ENCODE results near the gene TRIM41.
"Not testable (repeated sequence)": the region's sequence is repeated elsewhere in the genome, so short reads cannot be mapped to it uniquely, and the experiment has no call there.

The TRIM41 gene

DNA sequence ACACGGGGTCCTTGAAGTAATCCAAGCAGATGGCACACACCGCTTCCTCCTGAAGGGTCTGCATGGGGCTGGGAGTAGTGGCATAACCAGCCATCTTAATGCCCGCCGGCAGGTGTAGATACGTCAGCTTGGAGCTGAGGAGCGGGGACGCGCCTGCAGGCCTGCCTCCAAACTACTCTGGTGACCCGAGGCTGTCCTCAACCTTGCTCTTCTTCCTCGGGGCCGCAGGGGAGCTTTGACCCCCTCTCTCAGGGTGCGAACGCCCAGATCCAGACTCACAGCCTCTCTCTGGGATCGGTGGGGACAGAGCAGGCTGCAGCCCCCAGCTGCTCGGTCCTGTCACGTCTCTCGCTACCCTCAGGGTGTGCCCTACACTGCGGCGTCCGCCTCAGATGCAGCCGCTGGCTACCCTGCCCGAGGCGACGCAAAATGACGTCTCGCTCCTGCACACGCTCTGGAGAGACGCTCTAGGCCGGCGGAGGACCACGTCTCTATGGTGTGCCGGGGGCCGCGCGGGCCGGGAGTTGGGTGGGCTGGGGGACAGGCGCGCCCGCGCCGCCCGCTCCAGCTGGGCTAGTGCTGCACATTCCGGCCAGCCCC lies 37.7 kb downstream of the TRIM41 start, which contains the start of gene TRIM52:
Gene TRIM52 (minus strand): TSS at position 424 of the 600 bp plus-strand sequence. CDS start 330 bp downstream, at position 94.
- DNase-seq (ENCODE audit: low spot score) = peak; percentile 92
- peak within 1 kb of the TSS; percentile 88 for H3K4me3 ChIP-seq
- TF ChIP-seq, protein P1, sequence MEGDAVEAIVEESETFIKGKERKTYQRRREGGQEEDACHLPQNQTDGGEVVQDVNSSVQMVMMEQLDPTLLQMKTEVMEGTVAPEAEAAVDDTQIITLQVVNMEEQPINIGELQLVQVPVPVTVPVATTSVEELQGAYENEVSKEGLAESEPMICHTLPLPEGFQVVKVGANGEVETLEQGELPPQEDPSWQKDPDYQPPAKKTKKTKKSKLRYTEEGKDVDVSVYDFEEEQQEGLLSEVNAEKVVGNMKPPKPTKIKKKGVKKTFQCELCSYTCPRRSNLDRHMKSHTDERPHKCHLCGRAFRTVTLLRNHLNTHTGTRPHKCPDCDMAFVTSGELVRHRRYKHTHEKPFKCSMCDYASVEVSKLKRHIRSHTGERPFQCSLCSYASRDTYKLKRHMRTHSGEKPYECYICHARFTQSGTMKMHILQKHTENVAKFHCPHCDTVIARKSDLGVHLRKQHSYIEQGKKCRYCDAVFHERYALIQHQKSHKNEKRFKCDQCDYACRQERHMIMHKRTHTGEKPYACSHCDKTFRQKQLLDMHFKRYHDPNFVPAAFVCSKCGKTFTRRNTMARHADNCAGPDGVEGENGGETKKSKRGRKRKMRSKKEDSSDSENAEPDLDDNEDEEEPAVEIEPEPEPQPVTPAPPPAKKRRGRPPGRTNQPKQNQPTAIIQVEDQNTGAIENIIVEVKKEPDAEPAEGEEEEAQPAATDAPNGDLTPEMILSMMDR (IDR thresholded peaks at IDR 0.05) = no peak
- peak within 1 kb of the TSS; percentile 98 to 99 for H3K27ac ChIP-seq

DNA sequence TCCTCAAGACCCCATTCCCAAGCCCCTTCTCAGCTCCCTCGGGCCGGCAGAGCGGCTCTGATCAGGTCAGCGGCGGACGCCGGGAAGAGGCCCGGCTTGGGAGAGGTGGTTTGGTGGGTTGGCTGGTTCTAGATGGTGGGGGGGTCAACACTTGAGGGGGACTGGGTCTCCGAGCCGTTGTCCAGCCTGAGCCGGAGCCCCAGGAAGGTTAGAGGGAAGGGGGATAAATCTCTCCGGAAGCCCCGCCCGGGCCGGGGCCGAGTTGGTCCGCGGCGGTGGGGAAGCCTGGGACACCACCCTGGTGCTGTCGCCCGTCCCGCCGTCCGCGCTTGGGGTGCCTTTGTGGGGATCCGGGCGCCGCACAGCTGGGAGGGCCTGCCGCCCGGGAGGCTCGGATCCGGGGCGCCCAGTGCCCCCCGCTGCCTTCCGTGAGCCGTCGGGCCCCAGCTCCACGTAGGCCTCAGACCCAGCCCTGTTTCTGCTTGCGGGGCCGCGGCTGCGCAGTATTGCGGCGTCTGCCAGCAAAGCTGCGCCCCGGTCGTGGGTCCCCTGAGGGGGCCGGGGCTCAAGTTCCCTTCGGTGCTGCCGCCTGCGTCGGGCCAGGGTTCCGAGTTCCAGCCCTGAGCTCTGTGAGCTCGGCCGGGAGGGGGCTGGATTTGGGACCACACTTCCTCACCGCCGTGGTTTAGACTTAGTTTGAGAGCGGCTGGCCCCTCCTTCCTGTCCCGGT lies 38.4 kb downstream of the TRIM41 start:
- Histone ChIP-seq H3K27ac (peak overlapping the region; percentile 98 to 99), H3K4me3 (peak overlapping the region; percentile 88)
- peak; percentile 85 for DNase-seq (ENCODE audit: low spot score)

DNA sequence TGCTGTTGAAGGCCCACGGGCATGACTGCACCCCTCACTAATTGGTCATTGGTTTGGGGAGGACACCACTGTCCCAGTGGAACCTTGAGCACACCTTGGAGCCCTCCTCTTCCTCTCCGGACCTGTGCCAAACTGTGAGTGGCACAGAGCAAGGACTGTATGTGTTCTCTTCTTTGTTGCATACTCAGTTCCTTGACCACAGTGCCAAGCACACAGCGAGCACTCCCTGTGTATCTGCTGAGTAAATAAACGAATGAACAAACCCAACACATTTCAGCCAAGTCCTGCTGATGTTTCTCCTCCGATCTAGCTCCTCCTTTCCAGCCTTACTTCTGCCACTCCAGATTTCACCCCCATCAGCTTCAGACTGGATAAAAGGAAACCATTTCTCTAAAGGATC lies 40.6 kb downstream of the TRIM41 start:
- no peak overlapping the region for H3K27ac ChIP-seq
- no peak overlapping the region for H3K4me3 ChIP-seq
- no peak for DNase-seq (ENCODE audit: low spot score)
- TF ChIP-seq, protein P1 (IDR thresholded peaks at IDR 0.05) = no peak

More for the DNA sequence above, 38.4 kb downstream of the TRIM41 start:
- TF ChIP-seq, protein P1 (IDR thresholded peaks at IDR 0.05) = no peak

DNA sequence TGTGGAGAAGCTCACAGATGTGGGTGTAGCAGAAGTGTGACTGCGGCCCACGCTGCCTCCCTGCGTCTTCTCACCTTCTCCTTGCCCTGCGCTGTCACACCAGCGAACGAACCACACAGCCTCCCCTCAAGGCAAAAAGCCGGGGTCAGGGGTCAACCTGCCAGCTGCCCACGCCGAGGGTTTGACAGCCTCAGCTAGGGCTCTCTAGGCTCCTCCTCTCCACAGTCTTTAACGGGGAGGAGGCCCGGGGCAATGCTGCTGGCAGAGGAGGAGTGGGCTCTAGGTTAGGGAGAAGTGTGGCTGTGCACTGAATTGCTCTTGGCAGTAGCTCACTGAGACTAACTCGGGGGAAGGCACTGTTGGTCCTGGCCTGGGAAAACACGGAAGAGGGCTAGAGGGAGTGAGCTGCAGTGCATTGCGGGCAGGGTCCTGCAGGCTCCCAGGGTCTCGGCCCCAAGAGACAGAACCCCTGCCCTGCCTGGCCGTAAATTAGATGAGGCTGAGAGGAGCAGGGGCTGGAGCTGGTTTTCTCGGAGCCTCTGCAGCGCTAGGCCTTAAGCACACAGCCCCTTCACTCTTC lies 42.1 kb downstream of the TRIM41 start:
- no peak for DNase-seq (ENCODE audit: low spot score)
- no peak overlapping the region for H3K4me3 ChIP-seq
- H3K27ac ChIP-seq = no peak overlapping the region
- TF ChIP-seq, protein P1 (IDR thresholded peaks at IDR 0.05) = no peak

DNA sequence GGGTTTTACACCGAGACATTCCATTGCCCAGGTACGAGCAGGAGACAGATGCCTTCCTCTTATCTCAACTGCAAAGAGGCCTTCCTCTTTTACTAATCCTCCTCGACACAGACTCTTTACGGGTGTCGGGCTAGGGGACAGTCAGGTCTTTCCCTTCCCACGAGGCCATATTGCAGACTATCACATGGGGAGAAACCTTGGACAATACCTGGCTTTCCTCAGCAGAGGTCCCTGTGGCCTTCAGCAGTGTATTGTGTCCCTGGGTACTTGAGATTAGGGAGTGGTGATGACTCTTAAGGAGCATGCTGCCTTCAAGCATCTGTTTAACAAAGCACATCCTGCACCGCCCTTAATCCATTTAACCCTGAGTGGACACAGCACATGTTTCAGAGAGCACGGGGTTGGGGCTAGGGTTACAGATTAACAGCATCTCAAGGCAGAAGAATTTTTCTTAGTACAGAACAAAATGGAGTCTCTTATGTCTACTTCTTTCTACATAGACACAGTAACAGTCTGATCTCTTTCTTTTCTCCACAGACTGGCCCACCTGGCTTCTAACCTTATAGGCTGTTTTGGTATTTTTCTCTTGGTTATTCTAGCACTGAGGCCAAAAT lies 44.3 kb downstream of the TRIM41 start:
- not testable (repeated sequence) for H3K27ac ChIP-seq; DNase-seq (ENCODE audit: low spot score); H3K4me3 ChIP-seq

DNA sequence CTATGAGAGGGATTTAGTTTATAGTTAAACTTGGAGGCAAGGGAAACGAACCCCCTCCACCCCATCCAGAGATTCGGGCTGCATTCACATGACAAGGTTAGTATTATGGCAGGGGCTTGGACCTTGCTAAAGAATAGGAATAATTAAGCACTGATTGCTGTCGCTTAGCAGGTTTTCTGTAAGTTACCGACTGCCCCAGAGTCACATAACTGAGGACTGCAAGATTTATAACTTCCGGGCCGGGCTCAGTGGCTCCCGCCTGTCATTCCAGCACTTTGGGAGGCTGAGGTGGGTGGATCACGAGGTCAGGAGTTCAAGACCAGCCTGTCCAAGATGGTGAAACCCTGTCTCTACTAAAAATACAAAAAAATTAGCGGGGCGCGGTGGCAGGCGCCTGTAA lies 44.8 kb downstream of the TRIM41 start:
- DNase-seq (ENCODE audit: low spot score); H3K27ac ChIP-seq; H3K4me3 ChIP-seq: not testable (repeated sequence)

DNA sequence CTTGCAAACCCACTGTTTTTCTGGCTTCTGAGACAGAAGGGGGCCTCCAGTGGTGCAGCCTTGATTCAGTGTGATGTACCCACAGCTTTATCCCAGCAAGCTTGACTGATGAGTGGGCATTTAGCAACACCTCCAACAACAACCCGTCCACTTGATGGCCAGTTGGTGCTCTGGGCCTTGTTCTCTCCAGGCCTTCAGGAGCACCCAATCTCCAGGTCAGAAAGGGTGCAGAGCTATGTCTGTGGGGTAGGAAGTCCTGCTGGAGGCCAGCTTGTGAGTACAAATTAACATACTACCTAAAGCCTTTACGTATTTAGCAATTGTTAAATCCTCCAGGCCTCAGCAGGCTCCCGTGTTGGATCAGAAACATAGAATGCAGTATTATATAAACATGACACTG lies 48.0 kb downstream of the TRIM41 start:
- no peak for DNase-seq (ENCODE audit: low spot score)
- Histone ChIP-seq H3K27ac (no peak overlapping the region), H3K4me3 (no peak overlapping the region)
- TF ChIP-seq, protein P1 (IDR thresholded peaks at IDR 0.05) = no peak

DNA sequence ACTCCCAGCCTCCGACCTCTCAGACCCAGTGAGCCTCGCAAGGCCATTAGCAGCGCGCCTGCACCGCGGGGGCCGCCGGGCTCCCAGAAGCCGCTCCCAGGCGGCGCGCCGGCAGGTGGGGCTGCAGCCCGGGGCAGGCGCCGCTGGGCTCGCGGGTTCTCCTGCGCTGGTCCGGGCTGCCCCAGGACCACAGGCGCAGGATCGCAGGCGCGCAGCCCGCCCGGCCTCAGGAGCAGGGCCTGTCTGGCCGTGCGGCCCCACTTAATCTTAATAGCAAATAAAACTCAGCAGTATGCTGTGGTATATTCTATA lies 50.3 kb downstream of the TRIM41 start:
- not testable (repeated sequence) for H3K4me3 ChIP-seq; DNase-seq (ENCODE audit: low spot score)

More for the DNA sequence above, 50.3 kb downstream of the TRIM41 start:
- not testable (repeated sequence) for H3K27ac ChIP-seq

Data from coronary artery (tissue), 2 donors.